Testis (tissue), 2 donors: ENCODE measurements around the gene ECI1.

Source experiments
- CTCF ChIP-seq, 3 experiments: fragments of 450-650 bp in 2 of 3; fragments of 200-600 bp in 1 of 3; sonication (generic) in 1 of 3; IDR thresholded peaks; one replicate each; pipeline ENCODE4 v1.5.1; 2016 to 2019; ENCODE audit warnings: antibody characterized with exemption in 3 of 3, mild to moderate bottlenecking in 2 of 3, moderate library complexity in 1 of 3
- POLR2A ChIP-seq: fragments of 450-650 bp; IDR thresholded peaks from one replicate; pipeline ENCODE4 v1.6.1; 2017; ENCODE audit warnings: antibody characterized with exemption, mild to moderate bottlenecking, moderate library complexity

- no peak for TF ChIP-seq CTCF (IDR thresholded peaks at IDR 0.05)
- no peak for TF ChIP-seq POLR2A
Observed at GRCh38 chr16:2231016-2231931, 20.1 kb downstream of the ECI1 start.
